IPS-20b (cell line): ENCODE measurements around the gene PIP5K1B.
A peak's percentile ranks its signal among the peaks of the same experiment; 100 is the strongest.

Experiments
- H3K27ac ChIP-seq: one replicate; pipeline ENCODE4 v1.5.1; 2013; ENCODE audit warnings: low read length
- H3K27me3 ChIP-seq: 2 replicates; pipeline ENCODE4 v1.6.1; 2013; ENCODE audit warnings: mild to moderate bottlenecking, low read length, inconsistent platforms; ENCODE audit not compliant: insufficient read depth
- H3K36me3 ChIP-seq: 2 replicates; pipeline ENCODE4 v1.6.1; 2013; ENCODE audit warnings: low read depth, mild to moderate bottlenecking, inconsistent platforms, low read length, moderate library complexity; ENCODE audit not compliant: insufficient read depth
- H3K4me1 ChIP-seq: 2 replicates; pipeline ENCODE4 v1.6.1; 2013; ENCODE audit warnings: mild to moderate bottlenecking, control low read depth, inconsistent platforms, low read length, moderate library complexity; ENCODE audit not compliant: insufficient read depth
- H3K4me3 ChIP-seq: 2 replicates; pipeline ENCODE4 v1.5.1; 2013; ENCODE audit warnings: mild to moderate bottlenecking, low read length, inconsistent platforms
- H3K9ac ChIP-seq: 2 replicates; pipeline ENCODE4 v1.6.1; 2013; ENCODE audit warnings: low read depth, mild to moderate bottlenecking, inconsistent platforms, low read length, moderate library complexity
- H3K9me3 ChIP-seq: 2 replicates; pipeline ENCODE4 v1.6.1; 2013; ENCODE audit warnings: mild to moderate bottlenecking, low read depth, low read length, inconsistent platforms; ENCODE audit not compliant: insufficient read depth

The PIP5K1B gene

GRCh38 chr9:68780380-68780712 lies 75.3 kb downstream of the PIP5K1B start:
- peak overlapping the region; percentile 95; the same call in 1 of the 2 replicates for H3K9ac ChIP-seq
- H3K27me3 ChIP-seq = no peaks in the 10 kb centered on the region
- peaks cover 5% of the 10 kb centered on the region; the same call in 1 of the 2 replicates for H3K4me1 ChIP-seq
- H3K36me3 ChIP-seq = no peaks in the 10 kb centered on the region
- no peak overlapping the region for H3K27ac ChIP-seq
- H3K9me3 ChIP-seq = no peaks in the 10 kb centered on the region
- peak overlapping the region; percentile 94 for H3K4me3 ChIP-seq

GRCh38 chr9:68780720-68781119 lies 75.7 kb downstream of the PIP5K1B start:
- peak overlapping the region; percentile 95; the same call in 1 of the 2 replicates for H3K9ac ChIP-seq
- H3K9me3 ChIP-seq = no peaks in the 10 kb centered on the region
- H3K27me3 ChIP-seq = no peaks in the 10 kb centered on the region
- peak overlapping the region; percentile 94 for H3K4me3 ChIP-seq
- no peak overlapping the region for H3K27ac ChIP-seq
- H3K36me3 ChIP-seq = no peaks in the 10 kb centered on the region
- peaks cover 5% of the 10 kb centered on the region; the same call in 1 of the 2 replicates for H3K4me1 ChIP-seq

GRCh38 chr9:68781928-68782327 lies 76.9 kb downstream of the PIP5K1B start:
- H3K4me1 ChIP-seq = peaks cover 5% of the 10 kb centered on the region; the same call in 1 of the 2 replicates
- H3K9ac ChIP-seq = no peak overlapping the region
- no peak overlapping the region for H3K27ac ChIP-seq
- no peaks in the 10 kb centered on the region for H3K9me3 ChIP-seq
- no peaks in the 10 kb centered on the region for H3K36me3 ChIP-seq
- 0 out of 2 replicates have a peak overlapping the region, but pooled peaks have one; percentile 18 for H3K4me3 ChIP-seq
- H3K27me3 ChIP-seq = no peaks in the 10 kb centered on the region

- Histone ChIP-seq H3K9ac (no peak overlapping the region), H3K9me3 (no peaks in the 10 kb centered on the region), H3K4me3 (no peak overlapping the region), H3K4me1 (peaks cover 5% of the 10 kb centered on the region; the same call in 1 of the 2 replicates), H3K27ac (no peak overlapping the region), H3K36me3 (no peaks in the 10 kb centered on the region), H3K27me3 (no peaks in the 10 kb centered on the region)
Measured at GRCh38 chr9:68782546-68782945, 77.5 kb downstream of the PIP5K1B start.

GRCh38 chr9:68785965-68786364 lies 80.9 kb downstream of the PIP5K1B start:
- H3K9ac ChIP-seq = no peak overlapping the region
- H3K9me3 ChIP-seq = no peaks in the 10 kb centered on the region
- no peak overlapping the region for H3K27ac ChIP-seq
- H3K36me3 ChIP-seq = no peaks in the 10 kb centered on the region
- no peaks in the 10 kb centered on the region; the same call in 1 of the 2 replicates for H3K4me1 ChIP-seq
- no peaks in the 10 kb centered on the region for H3K27me3 ChIP-seq
- no peak overlapping the region for H3K4me3 ChIP-seq

GRCh38 chr9:68791169-68791568 lies 86.1 kb downstream of the PIP5K1B start:
- Histone ChIP-seq H3K4me1 (0 out of 2 replicates have a peak, but pooled peaks cover 4% of the 10 kb centered on the region), H3K27me3 (no peaks in the 10 kb centered on the region), H3K36me3 (no peaks in the 10 kb centered on the region), H3K9ac (no peak overlapping the region), H3K27ac (no peak overlapping the region), H3K9me3 (no peaks in the 10 kb centered on the region), H3K4me3 (no peak overlapping the region)

GRCh38 chr9:68793605-68794343 lies 88.7 kb downstream of the PIP5K1B start:
- Histone ChIP-seq H3K4me3 (no peak overlapping the region), H3K9ac (no peak overlapping the region), H3K27me3 (no peaks in the 10 kb centered on the region), H3K36me3 (no peaks in the 10 kb centered on the region), H3K27ac (no peak overlapping the region), H3K9me3 (no peaks in the 10 kb centered on the region), H3K4me1 (0 out of 2 replicates have a peak, but pooled peaks cover 4% of the 10 kb centered on the region)

GRCh38 chr9:68794898-68795297 lies 89.9 kb downstream of the PIP5K1B start:
- Histone ChIP-seq H3K27me3 (no peaks in the 10 kb centered on the region), H3K36me3 (no peaks in the 10 kb centered on the region), H3K9me3 (no peaks in the 10 kb centered on the region), H3K27ac (no peak overlapping the region), H3K4me3 (no peak overlapping the region), H3K9ac (no peak overlapping the region), H3K4me1 (0 out of 2 replicates have a peak, but pooled peaks cover 4% of the 10 kb centered on the region)

- H3K27ac ChIP-seq = no peak overlapping the region
- 0 out of 2 replicates have a peak, but pooled peaks cover 4% of the 10 kb centered on the region for H3K4me1 ChIP-seq
- no peaks in the 10 kb centered on the region for H3K27me3 ChIP-seq
- no peak overlapping the region for H3K9ac ChIP-seq
- H3K4me3 ChIP-seq = no peak overlapping the region
- H3K9me3 ChIP-seq = no peaks in the 10 kb centered on the region
- no peaks in the 10 kb centered on the region for H3K36me3 ChIP-seq
Measured at GRCh38 chr9:68795411-68795810, 90.4 kb downstream of the PIP5K1B start.

- no peaks in the 10 kb centered on the region for H3K9me3 ChIP-seq
- no peaks in the 10 kb centered on the region for H3K36me3 ChIP-seq
- no peak overlapping the region for H3K4me3 ChIP-seq
- H3K27ac ChIP-seq = no peak overlapping the region
- no peak overlapping the region for H3K9ac ChIP-seq
- H3K4me1 ChIP-seq = 0 out of 2 replicates have a peak, but pooled peaks cover 7% of the 10 kb centered on the region
- H3K27me3 ChIP-seq = no peaks in the 10 kb centered on the region
Measured at GRCh38 chr9:68797116-68797515, 92.1 kb downstream of the PIP5K1B start.

GRCh38 chr9:68798423-68798822 lies 93.4 kb downstream of the PIP5K1B start:
- no peaks in the 10 kb centered on the region for H3K9me3 ChIP-seq
- no peaks in the 10 kb centered on the region for H3K27me3 ChIP-seq
- no peak overlapping the region for H3K27ac ChIP-seq

GRCh38 chr9:68800836-68801235 lies 95.8 kb downstream of the PIP5K1B start:
- H3K36me3 ChIP-seq = no peaks in the 10 kb centered on the region
- no peak overlapping the region for H3K9ac ChIP-seq
- 0 out of 2 replicates have a peak, but pooled peaks cover 3% of the 10 kb centered on the region for H3K4me1 ChIP-seq
- no peaks in the 10 kb centered on the region for H3K9me3 ChIP-seq
- no peak overlapping the region for H3K4me3 ChIP-seq
- H3K27ac ChIP-seq = no peak overlapping the region
- H3K27me3 ChIP-seq = no peaks in the 10 kb centered on the region

More at GRCh38 chr9:68798423-68798822, 93.4 kb downstream of the PIP5K1B start:
- H3K4me1 ChIP-seq = 0 out of 2 replicates have a peak, but pooled peaks cover 7% of the 10 kb centered on the region
- no peaks in the 10 kb centered on the region for H3K36me3 ChIP-seq
- no peak overlapping the region for H3K9ac ChIP-seq
- no peak overlapping the region for H3K4me3 ChIP-seq
